Gastrocnemius medialis (tissue), 4 donors: ENCODE measurements around the gene PHLDA2. TPM values are rescaled to one million over a fixed set of nuclear protein-coding genes. Genes with fewer than 3 reads are reported as not detected.

Experiments used
- ATAC-seq, 2 donors: fragments of 150-250 bp; one replicate each; pipeline ENCODE4 v1.9.1; 2016
- DNase-seq, 2 donors: peaks; one replicate each; pipeline ENCODE4 v3.0.0-alpha.2; 2019
- H3K27ac ChIP-seq, 4 donors: fragments of 200-600 bp; sonication (generic); 1 replicate in 1 of 4; 2 replicates in 3 of 4; pipeline ENCODE4 v1.5.1; 2016 to 2018; ENCODE audit warnings: mild to moderate bottlenecking in 2 of 4, moderate library complexity in 1 of 4
- H3K27me3 ChIP-seq, 3 donors: fragments of 200-600 bp; sonication (generic) in 2 of 3; 1 replicate in 1 of 3; 2 replicates in 2 of 3; pipeline versions ENCODE4 v1.5.1 to v1.6.0; 2016 to 2019; ENCODE audit warnings: mild to moderate bottlenecking in 1 of 3, moderate library complexity in 1 of 3
- H3K36me3 ChIP-seq, 2 donors: fragments of 200-600 bp; sonication (generic) in 1 of 2; one replicate each; pipeline ENCODE4 v1.5.1; 2017 to 2018
- H3K4me1 ChIP-seq, 2 donors: fragments of 200-600 bp; sonication (generic) in 1 of 2; one replicate each; pipeline ENCODE4 v1.5.1; 2016 to 2017; ENCODE audit warnings: mild to moderate bottlenecking in 2 of 2
- H3K4me3 ChIP-seq, 4 donors: fragments of 200-600 bp; sonication (generic) in 3 of 4; 1 replicate in 1 of 4; 2 replicates in 3 of 4; pipeline ENCODE4 v1.5.1; 2016 to 2019; ENCODE audit warnings: mild to moderate bottlenecking in 2 of 4
- H3K9me3 ChIP-seq, 3 donors: fragments of 200-600 bp; sonication (generic) in 2 of 3; 1 replicate in 1 of 3; 2 replicates in 2 of 3; pipeline ENCODE4 v1.5.1; 2016 to 2019
- POLR2A ChIP-seq, 2 donors: fragments of 450-650 bp; IDR thresholded peaks; one replicate each; pipeline ENCODE4 v1.6.1; 2017; ENCODE audit warnings: antibody characterized with exemption in 2 of 2, mild to moderate bottlenecking in 2 of 2, moderate library complexity in 2 of 2
- in situ Hi-C, 4 donors: fragments of 200-750 bp; cut with MboI; loops; one replicate each; pipeline versions ENCODE4 v1.15.0 to v1.8.0; 2017; ENCODE audit warnings: low sequenced_read_pairs in 4 of 4
- intact Hi-C: fragments of 100-400 bp; cut with DNase I; formaldehyde crosslinking; loops from one replicate; pipeline ENCODE4 v1.15.1; 2023; ENCODE audit warnings: low total_unique reads
- total RNA-seq, 4 donors: library from RNA; depleted of rRNA; stranded (reverse); fragments of >200 nt; gene quantifications; one replicate each; pipeline versions ENCODE4 v1.1.0 to v1.2.3, GENCODE V29; 2016
- TF ChIP-seq, protein P1 (sequence below), 5 experiments: fragments of 450-650 bp in 3 of 5; fragments of 200-600 bp in 2 of 5; sonication (generic) in 2 of 5; IDR thresholded peaks in 4 of 5; conservative IDR thresholded peaks in 1 of 5; 1 replicate in 4 of 5; 2 replicates in 1 of 5; pipeline ENCODE4 v1.5.1; 2016 to 2019; ENCODE audit warnings: antibody characterized with exemption in 5 of 5, mild to moderate bottlenecking in 3 of 5, moderate library complexity in 3 of 5

Gene PHLDA2
- total RNA-seq, 4 donors from 2014 or later, result 1.4 TPM; not detected in 3

DNA sequence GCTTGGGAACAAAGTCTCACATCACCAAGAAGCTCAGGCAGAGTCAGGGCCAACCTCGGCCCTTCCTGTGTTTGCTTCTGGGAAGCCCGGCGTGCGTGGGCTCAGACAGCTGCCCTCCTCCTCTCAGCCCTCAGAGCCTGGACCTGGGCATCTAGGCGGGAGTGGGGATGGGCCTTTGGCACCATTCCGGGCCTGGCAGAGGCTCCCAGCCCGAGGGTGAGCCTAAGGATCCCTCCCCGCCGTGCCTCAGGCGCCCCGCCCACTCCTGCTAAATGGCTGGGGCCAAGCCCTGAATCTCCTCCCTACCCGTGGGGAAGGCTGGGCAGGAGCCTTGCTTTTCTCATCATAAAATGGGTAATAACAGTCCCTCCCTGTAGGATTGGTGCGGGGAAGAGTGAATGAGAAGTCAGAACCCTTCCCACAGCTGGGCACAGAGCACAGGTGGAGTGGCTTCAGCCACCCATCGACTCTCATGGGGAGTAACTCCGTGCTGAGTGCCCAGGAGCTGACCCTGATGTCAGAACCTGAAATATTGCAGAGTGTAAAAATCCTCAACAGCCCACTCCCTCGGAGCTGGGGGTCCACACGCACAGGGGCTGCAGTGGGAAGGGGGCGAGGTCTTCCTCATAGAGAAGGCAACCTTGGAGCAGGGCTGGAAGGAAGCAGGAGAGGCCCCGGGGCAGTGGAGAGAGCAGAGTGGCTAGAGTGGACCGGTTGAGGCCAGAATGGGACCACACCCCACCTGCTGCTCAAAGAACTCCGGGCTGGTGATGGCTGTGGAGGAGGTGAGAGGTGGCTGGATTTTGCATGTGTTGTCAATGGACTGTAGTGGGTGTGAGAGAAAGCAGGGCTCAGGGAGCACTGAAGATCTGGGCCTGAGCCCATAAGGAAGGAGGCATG lies 24.8 kb downstream of the PHLDA2 start:
- peaks cover 18 to 37% (median 27%) of the 10 kb centered on the region in 3 donors for H3K27me3 ChIP-seq
- H3K4me3 ChIP-seq, result no peak overlapping the region
- H3K36me3 ChIP-seq, result no peaks in the 10 kb centered on the region
- in situ Hi-C loops (no loop called here), intact Hi-C loops (loop anchor here (5.0 kb wide), 1 partner anchor 518 kb away; no protein-coding TSS in a partner anchor)
- H3K9me3 ChIP-seq, result no peaks in the 10 kb centered on the region
- ATAC-seq (no peak), DNase-seq (no peak)
- TF ChIP-seq, protein P1, sequence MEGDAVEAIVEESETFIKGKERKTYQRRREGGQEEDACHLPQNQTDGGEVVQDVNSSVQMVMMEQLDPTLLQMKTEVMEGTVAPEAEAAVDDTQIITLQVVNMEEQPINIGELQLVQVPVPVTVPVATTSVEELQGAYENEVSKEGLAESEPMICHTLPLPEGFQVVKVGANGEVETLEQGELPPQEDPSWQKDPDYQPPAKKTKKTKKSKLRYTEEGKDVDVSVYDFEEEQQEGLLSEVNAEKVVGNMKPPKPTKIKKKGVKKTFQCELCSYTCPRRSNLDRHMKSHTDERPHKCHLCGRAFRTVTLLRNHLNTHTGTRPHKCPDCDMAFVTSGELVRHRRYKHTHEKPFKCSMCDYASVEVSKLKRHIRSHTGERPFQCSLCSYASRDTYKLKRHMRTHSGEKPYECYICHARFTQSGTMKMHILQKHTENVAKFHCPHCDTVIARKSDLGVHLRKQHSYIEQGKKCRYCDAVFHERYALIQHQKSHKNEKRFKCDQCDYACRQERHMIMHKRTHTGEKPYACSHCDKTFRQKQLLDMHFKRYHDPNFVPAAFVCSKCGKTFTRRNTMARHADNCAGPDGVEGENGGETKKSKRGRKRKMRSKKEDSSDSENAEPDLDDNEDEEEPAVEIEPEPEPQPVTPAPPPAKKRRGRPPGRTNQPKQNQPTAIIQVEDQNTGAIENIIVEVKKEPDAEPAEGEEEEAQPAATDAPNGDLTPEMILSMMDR (IDR thresholded peaks at IDR 0.05 in 4 of 5, conservative IDR thresholded peaks at IDR 0.05 in 1 of 5), result no peak
- TF ChIP-seq POLR2A (IDR thresholded peaks at IDR 0.05), result no peak
- H3K27ac ChIP-seq, result no peak overlapping the region
- H3K4me1 ChIP-seq, result peaks cover 3 to 9% of the 10 kb centered on the region in 2 donors

DNA sequence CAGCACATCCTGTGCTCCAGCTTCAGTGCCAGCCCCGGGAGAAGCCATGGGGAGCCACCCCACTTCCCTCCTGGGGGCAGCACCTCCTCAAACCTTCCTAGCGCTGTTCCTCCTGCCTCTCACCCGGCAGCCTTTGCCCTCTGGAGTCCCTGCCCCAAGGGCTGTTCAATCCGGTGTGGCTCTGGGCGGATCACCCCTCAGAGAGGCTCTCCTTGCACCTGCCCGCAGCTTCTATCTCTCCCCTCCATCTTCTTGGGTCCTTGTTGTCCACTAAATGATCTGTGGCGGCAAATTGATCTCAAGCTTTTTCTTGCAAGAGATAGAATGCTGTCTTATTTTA lies 25.6 kb downstream of the PHLDA2 start:
- H3K9me3 ChIP-seq, result no peaks in the 10 kb centered on the region
- no peak overlapping the region for H3K4me3 ChIP-seq
- no peak for DNase-seq
- no peaks in the 10 kb centered on the region for H3K36me3 ChIP-seq
- peaks cover 12 to 29% (median 19%) of the 10 kb centered on the region in 3 donors for H3K27me3 ChIP-seq
- H3K27ac ChIP-seq, result no peak overlapping the region
- in situ Hi-C loops (no loop called here), intact Hi-C loops (loop anchor here (5.0 kb wide), 1 partner anchor 519 kb away; no protein-coding TSS in a partner anchor)
- ATAC-seq, result no peak
- TF ChIP-seq, protein P1 (IDR thresholded peaks at IDR 0.05 in 4 of 5, conservative IDR thresholded peaks at IDR 0.05 in 1 of 5), result no peak
- no peak for TF ChIP-seq POLR2A (IDR thresholded peaks at IDR 0.05)
- H3K4me1 ChIP-seq, result peaks cover 3 to 9% of the 10 kb centered on the region in 2 donors

DNA sequence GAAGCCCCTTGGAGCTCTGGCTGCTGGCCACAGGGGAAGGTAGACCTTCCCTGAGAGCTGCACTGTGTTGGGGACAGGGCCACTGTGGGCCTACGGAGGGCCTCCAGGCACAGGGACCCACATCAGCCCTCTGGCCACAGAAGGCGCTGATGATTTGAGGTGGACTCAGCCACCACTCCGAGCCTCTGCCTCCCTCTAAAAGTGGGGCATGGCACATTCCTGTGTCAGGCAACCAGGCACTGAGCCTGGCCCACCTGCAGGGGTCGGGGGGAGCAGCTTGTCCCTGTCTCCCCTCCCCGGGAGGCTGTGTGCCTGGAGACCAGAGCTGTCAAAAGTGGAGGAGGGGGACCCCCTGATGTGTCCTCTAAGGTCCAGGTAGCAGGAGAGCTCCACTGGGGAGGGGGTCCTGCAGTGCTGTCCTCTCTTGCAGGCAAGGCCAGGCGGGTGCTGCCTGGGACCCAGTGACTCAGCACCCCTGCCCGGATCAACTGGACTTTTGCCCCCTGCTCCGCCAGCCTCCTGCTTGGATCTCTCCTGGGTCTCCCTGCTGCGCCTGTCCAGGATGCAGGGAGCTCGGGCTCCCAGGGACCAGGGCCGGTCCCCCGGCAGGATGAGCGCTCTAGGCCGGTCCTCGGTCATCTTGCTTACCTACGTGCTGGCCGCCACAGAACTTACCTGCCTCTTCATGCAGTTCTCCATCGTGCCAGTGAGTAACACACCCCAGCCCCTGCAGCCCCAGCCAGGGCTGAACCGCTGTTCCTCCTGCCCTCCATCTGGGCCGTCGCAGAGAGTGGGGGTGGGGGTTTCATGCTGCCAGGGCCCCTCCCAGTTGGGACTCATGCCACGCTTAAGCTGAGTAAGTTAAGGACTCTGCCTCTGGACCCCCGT lies 26.2 kb downstream of the PHLDA2 start:
- Histone ChIP-seq H3K27me3 (peaks cover 8 to 23% (median 15%) of the 10 kb centered on the region in 3 donors), H3K9me3 (no peaks in the 10 kb centered on the region), H3K27ac (peak overlapping the region in 1 of 4 donors; percentile 62), H3K4me3 (peak overlapping the region in 3 of 4 donors; percentile 62 to 65 (median 64)), H3K36me3 (no peaks in the 10 kb centered on the region), H3K4me1 (peaks cover 3 to 9% of the 10 kb centered on the region in 2 donors)
- in situ Hi-C loops, result no loop called here
- no peak for TF ChIP-seq POLR2A (IDR thresholded peaks at IDR 0.05)
- TF ChIP-seq, protein P1 (IDR thresholded peaks at IDR 0.05 in 4 of 5, conservative IDR thresholded peaks at IDR 0.05 in 1 of 5), result no peak
- ATAC-seq (no peak), DNase-seq (no peak)
- intact Hi-C loops, result loop anchor here (5.0 kb wide), 1 partner anchor 519 kb away; no protein-coding TSS in a partner anchor

DNA sequence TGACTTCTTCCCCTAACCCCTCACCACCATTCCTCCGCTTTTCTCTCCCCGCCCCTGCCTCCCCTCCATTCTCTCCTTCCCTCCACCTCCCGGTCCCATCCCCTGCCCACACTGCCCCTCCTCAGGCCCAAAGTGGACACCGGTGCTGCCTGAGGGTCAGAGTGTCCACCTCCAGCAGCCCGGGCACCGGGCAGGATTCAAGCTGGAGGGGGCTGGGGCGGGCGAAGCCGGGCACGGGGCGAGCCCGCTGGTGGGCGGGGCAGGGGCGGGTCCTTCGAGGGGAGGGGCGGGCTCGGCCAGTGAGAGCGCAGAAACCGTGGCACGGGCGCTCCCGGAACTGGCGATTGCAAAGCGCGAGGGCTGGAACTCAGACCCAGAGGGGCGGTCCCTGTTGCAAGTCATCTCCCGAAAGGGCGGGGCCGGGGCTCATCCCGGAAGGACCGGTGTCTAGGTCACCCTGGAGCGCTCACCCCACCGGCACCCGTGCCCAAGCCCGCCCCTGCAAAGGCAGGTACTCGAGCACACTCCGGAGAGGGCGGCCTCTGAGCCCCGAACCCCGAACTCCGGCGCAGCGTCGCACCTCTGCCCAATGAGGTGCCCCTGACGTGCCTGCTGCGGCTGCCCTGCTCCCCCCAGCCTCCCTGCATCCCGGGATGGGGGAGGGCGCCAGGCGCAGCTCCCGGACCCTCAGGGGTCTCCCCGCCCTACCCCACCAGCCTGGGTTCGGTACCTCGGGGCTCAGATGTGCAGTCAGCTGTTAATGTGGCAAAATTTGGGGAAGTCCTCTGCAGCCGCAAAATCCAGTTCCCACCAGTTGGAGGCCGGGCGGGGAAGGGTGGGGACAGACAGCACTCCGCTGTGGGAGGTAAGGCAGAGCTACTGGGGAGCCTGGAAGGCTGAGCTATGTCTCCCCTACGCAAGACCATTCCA lies 27.1 kb downstream of the PHLDA2 start:
- H3K4me1 ChIP-seq, result peaks cover 3 to 9% of the 10 kb centered on the region in 2 donors
- ATAC-seq (peak; percentile 83 to 87), DNase-seq (peak; percentile 87 to 91)
- no peaks in the 10 kb centered on the region for H3K36me3 ChIP-seq
- intact Hi-C loops, result loop anchor here (5.0 kb wide), 1 partner anchor 520 kb away; no protein-coding TSS in a partner anchor
- H3K27me3 ChIP-seq, result peaks cover 7 to 15% (median 8%) of the 10 kb centered on the region in 3 donors
- in situ Hi-C loops, result no loop called here
- H3K9me3 ChIP-seq, result no peaks in the 10 kb centered on the region
- H3K4me3 ChIP-seq, result peak overlapping the region; percentile 62 to 65 (median 63)
- peak overlapping the region; percentile 53 to 73 (median 66) for H3K27ac ChIP-seq
- TF ChIP-seq, protein P1 (IDR thresholded peaks at IDR 0.05 in 4 of 5, conservative IDR thresholded peaks at IDR 0.05 in 1 of 5), result no peak
- TF ChIP-seq POLR2A (IDR thresholded peaks at IDR 0.05), result peak in 1 of 2 donors; percentile 37
